Mammary epithelial cell (primary cell): ENCODE results near the gene MYL6B.

Experiments
- CTCF ChIP-seq, 2 donors: IDR thresholded peaks in 1 of 2; conservative IDR thresholded peaks in 1 of 2; 2 replicates each; pipeline ENCODE4 v1.5.1; 2011 to 2012; ENCODE audit warnings: inconsistent platforms in 2 of 2, low read length in 2 of 2, mild to moderate bottlenecking in 2 of 2, control low read depth in 1 of 2, low read depth in 1 of 2; ENCODE audit not compliant: insufficient read depth in 1 of 2; ENCODE audit errors: extremely low read depth in 1 of 2
- EZH2 ChIP-seq: IDR thresholded peaks from 2 replicates; pipeline ENCODE4 v1.6.1; 2012; ENCODE audit warnings: low read length, inconsistent platforms, borderline replicate concordance

- TF ChIP-seq CTCF (conservative IDR thresholded peaks at IDR 0.05 in 1 of 2, IDR thresholded peaks at IDR 0.05 in 1 of 2; ENCODE audit: extremely low read depth in 1 of 2, insufficient read depth in 1 of 2, low read depth in 1 of 2, low read length in 2 of 2) (no peak), EZH2 (no peak)
Observed at GRCh38 chr12:56102683-56103065, 49.7 kb upstream of the MYL6B start.
